ENCODE measurements around the gene NALCN.

DNA sequence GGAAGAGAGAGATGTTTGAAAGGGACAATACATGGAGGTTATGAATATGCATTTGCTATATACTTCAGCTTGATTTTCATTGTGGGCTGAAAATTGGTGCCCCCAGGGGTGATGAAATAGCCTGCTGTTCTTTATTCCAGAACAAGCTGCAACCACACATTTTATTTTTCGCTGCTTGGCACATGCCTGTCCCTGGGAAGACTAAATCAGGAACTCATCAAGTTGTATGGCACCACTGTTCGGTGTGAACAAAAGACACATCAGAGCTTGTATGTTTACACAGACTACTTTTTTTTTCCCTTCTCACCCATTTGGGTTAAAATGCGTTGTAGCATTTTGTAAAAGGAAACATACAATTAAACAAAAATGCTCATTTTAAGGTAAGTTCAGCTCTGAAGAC is 230.7 kb downstream of the NALCN start:
- TF ChIP-seq POLR2A (IDR thresholded peaks at IDR 0.05): no peak
- TF ChIP-seq, protein P1, sequence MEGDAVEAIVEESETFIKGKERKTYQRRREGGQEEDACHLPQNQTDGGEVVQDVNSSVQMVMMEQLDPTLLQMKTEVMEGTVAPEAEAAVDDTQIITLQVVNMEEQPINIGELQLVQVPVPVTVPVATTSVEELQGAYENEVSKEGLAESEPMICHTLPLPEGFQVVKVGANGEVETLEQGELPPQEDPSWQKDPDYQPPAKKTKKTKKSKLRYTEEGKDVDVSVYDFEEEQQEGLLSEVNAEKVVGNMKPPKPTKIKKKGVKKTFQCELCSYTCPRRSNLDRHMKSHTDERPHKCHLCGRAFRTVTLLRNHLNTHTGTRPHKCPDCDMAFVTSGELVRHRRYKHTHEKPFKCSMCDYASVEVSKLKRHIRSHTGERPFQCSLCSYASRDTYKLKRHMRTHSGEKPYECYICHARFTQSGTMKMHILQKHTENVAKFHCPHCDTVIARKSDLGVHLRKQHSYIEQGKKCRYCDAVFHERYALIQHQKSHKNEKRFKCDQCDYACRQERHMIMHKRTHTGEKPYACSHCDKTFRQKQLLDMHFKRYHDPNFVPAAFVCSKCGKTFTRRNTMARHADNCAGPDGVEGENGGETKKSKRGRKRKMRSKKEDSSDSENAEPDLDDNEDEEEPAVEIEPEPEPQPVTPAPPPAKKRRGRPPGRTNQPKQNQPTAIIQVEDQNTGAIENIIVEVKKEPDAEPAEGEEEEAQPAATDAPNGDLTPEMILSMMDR (IDR thresholded peaks at IDR 0.05): no peak

Measured in uterus (tissue), 2 donors.